HepG2 (cell line): ENCODE measurements around the gene FCER1G. TPM values are rescaled to one million over a fixed set of nuclear protein-coding genes. Genes with fewer than 3 reads are reported as not detected.

Source experiments
- CENPX ChIP-seq: sonication (generic); formaldehyde crosslinking; IDR thresholded peaks from 2 replicates; pipeline ENCODE4 v1.9.0; 2021; ENCODE audit warnings: mild to moderate bottlenecking, missing genetic modification reagents, moderate library complexity
- DZIP1 ChIP-seq: sonication (generic); formaldehyde crosslinking; IDR thresholded peaks from 2 replicates; pipeline ENCODE4 v1.5.0; 2020; ENCODE audit warnings: mild to moderate bottlenecking, missing genetic modification reagents
- GLI4 ChIP-seq: sonication (generic); formaldehyde crosslinking; IDR thresholded peaks from 2 replicates; pipeline ENCODE4 v1.5.1; 2020; ENCODE audit warnings: missing genetic modification reagents, mild to moderate bottlenecking, moderate library complexity, borderline replicate concordance
- HOXA9 ChIP-seq: sonication (generic); formaldehyde crosslinking; IDR thresholded peaks from 2 replicates; pipeline ENCODE4 v1.8.1; 2022; ENCODE audit warnings: missing genetic modification reagents, mild to moderate bottlenecking, moderate library complexity, borderline replicate concordance
- JUNB ChIP-seq: sonication (generic); formaldehyde crosslinking; IDR thresholded peaks from 2 replicates; pipeline ENCODE4 v1.8.0; 2022; ENCODE audit warnings: missing genetic modification reagents, mild to moderate bottlenecking, borderline replicate concordance
- MAF1 ChIP-seq: sonication (generic); formaldehyde crosslinking; IDR thresholded peaks from 2 replicates; pipeline ENCODE4 v1.5.0; 2020; ENCODE audit warnings: missing genetic modification reagents, borderline replicate concordance
- MBD4 ChIP-seq: IDR thresholded peaks from 2 replicates; pipeline ENCODE4 v1.6.1; 2012; ENCODE audit warnings: low read length, inconsistent platforms, borderline replicate concordance
- NFRKB ChIP-seq: fragments of 450-650 bp; IDR thresholded peaks from 2 replicates; pipeline ENCODE4 v1.6.1; 2017
- NPAS2 ChIP-seq: sonication (generic); formaldehyde crosslinking; IDR thresholded peaks from 2 replicates; pipeline ENCODE4 v1.8.0; 2022; ENCODE audit warnings: mild to moderate bottlenecking, missing genetic modification reagents, borderline replicate concordance
- ZNF207 ChIP-seq: fragments of 450-650 bp; IDR thresholded peaks from 2 replicates; pipeline ENCODE4 v1.6.1; 2016; ENCODE audit warnings: antibody characterized with exemption, borderline replicate concordance
- ZNF232 ChIP-seq: sonication (generic); formaldehyde crosslinking; IDR thresholded peaks from 2 replicates; pipeline ENCODE4 v1.4.0; 2020; ENCODE audit warnings: missing genetic modification reagents, borderline replicate concordance
- ZNF619 ChIP-seq: sonication (generic); formaldehyde crosslinking; IDR thresholded peaks from 2 replicates; pipeline ENCODE4 v1.4.0; 2020; ENCODE audit warnings: mild to moderate bottlenecking, missing genetic modification reagents
- ZNF782 ChIP-seq: sonication (generic); formaldehyde crosslinking; IDR thresholded peaks from 2 replicates; pipeline ENCODE4 v1.4.0; 2020; ENCODE audit warnings: missing genetic modification reagents, mild to moderate bottlenecking, borderline replicate concordance
- ZNF792 ChIP-seq: IDR thresholded peaks from 2 replicates; pipeline ENCODE4 v1.6.1; 2016
- polyA plus RNA-seq, 8 experiments: library from polyadenylated mRNA; depleted of rRNA in 3 of 8; stranded (reverse) in 7 of 8; unstranded in 1 of 8; fragments of >200 nt; fragmentation: Illumina TruSeq in 4 of 8; extraction: Trizol in 4 of 8; gene quantifications; 2 replicates each; pipeline versions ENCODE4 v1.2.1 to v1.2.3, GENCODE V29; 2011 to 2016; ENCODE audit warnings: low read depth in 4 of 8, missing spikeins in 1 of 8, mixed read lengths in 1 of 8; ENCODE audit not compliant: insufficient read depth in 1 of 8
- total RNA-seq, 5 experiments: library from RNA; depleted of rRNA; stranded (reverse); fragments of >200 nt; fragmentation: Illumina TruSeq; extraction: Trizol; gene quantifications; 2 replicates each; pipeline ENCODE4 v1.2.3, GENCODE V29; 2016; ENCODE audit warnings: low read depth in 1 of 5
- TF ChIP-seq, protein P1 (sequence below): sonication (generic); formaldehyde crosslinking; IDR thresholded peaks from 2 replicates; pipeline ENCODE4 v1.4.0; 2020; ENCODE audit warnings: missing genetic modification reagents, borderline replicate concordance
- TF ChIP-seq, protein P2 (sequence below): sonication (generic); formaldehyde crosslinking; IDR thresholded peaks from 2 replicates; pipeline ENCODE4 v1.4.0; 2020; ENCODE audit warnings: missing genetic modification reagents
- TF ChIP-seq, protein P3 (sequence below): IDR thresholded peaks from 2 replicates; pipeline ENCODE4 v1.4.0; 2020; ENCODE audit warnings: mild to moderate bottlenecking, missing genetic modification reagents

The FCER1G gene
- total and polyA plus RNA-seq, 2 of the 13 experiments (the other 11 are each of a cell fraction or from before 2014, with no cell fraction given) = 1.3 to 6.4 TPM

DNA sequence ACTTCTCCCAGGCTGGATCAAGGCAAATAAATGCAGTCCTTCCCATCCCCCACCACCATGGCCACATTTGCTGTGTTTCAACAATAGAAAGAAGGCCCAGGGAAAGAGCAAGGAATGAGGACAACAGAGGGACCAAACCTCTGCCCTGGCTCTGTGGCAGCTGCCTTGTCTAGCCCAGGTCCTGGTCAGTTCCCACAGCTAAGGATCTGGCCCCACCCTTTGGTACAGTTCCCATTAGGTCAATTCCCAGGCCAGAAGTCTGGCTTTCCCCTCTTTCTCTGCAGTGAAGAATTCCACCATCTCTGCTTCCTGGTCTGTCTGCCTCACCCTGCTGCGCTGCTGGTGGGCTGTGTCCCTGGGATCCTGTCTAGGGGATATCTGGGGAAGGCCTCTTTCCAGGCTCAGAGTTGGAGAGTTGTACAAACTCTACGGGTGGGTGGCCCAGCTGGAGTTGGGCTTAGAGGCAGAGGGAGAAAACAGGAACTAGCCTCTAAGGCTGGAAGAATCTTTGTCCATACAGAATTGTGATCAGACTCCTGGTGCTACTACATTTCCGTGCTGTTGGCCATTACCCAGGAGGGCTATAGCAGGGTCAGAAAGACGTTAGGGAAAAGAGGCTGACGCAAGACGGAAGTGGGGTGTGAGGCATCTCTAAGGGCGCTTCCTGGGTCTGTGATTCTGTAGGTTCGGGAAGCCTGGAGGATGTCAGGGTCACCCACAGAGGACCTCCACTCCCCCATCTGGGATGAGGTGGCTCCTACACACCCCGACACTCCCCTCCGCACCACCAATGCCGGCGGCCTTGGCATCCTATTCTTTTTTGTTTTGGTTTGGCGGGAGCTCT lies 13.9 kb upstream of the FCER1G start (continued):
- TF ChIP-seq DZIP1 (CRISPR knock-in tag) (no peak), HOXA9 (CRISPR knock-in tag) (no peak), CENPX (no peak), NFRKB (no peak), ZNF207 (no peak), MAF1 (CRISPR knock-in tag) (no peak), ZNF619 (CRISPR knock-in tag) (no peak), ZNF782 (no peak), JUNB (CRISPR knock-in tag) (no peak), GLI4 (CRISPR knock-in tag) (no peak), ZNF792 (CRISPR knock-in tag) (no peak), MBD4 (no peak), ZNF232 (CRISPR knock-in tag) (no peak), NPAS2 (no peak)
- TF ChIP-seq, protein P1, sequence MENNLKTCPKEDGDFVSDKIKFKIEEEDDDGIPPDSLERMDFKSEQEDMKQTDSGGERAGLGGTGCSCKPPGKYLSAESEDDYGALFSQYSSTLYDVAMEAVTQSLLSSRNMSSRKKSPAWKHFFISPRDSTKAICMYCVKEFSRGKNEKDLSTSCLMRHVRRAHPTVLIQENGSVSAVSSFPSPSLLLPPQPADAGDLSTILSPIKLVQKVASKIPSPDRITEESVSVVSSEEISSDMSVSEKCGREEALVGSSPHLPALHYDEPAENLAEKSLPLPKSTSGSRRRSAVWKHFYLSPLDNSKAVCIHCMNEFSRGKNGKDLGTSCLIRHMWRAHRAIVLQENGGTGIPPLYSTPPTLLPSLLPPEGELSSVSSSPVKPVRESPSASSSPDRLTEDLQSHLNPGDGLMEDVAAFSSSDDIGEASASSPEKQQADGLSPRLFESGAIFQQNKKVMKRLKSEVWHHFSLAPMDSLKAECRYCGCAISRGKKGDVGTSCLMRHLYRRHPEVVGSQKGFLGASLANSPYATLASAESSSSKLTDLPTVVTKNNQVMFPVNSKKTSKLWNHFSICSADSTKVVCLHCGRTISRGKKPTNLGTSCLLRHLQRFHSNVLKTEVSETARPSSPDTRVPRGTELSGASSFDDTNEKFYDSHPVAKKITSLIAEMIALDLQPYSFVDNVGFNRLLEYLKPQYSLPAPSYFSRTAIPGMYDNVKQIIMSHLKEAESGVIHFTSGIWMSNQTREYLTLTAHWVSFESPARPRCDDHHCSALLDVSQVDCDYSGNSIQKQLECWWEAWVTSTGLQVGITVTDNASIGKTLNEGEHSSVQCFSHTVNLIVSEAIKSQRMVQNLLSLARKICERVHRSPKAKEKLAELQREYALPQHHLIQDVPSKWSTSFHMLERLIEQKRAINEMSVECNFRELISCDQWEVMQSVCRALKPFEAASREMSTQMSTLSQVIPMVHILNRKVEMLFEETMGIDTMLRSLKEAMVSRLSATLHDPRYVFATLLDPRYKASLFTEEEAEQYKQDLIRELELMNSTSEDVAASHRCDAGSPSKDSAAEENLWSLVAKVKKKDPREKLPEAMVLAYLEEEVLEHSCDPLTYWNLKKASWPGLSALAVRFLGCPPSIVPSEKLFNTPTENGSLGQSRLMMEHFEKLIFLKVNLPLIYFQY (CRISPR knock-in tag) = no peak
- TF ChIP-seq, protein P2, sequence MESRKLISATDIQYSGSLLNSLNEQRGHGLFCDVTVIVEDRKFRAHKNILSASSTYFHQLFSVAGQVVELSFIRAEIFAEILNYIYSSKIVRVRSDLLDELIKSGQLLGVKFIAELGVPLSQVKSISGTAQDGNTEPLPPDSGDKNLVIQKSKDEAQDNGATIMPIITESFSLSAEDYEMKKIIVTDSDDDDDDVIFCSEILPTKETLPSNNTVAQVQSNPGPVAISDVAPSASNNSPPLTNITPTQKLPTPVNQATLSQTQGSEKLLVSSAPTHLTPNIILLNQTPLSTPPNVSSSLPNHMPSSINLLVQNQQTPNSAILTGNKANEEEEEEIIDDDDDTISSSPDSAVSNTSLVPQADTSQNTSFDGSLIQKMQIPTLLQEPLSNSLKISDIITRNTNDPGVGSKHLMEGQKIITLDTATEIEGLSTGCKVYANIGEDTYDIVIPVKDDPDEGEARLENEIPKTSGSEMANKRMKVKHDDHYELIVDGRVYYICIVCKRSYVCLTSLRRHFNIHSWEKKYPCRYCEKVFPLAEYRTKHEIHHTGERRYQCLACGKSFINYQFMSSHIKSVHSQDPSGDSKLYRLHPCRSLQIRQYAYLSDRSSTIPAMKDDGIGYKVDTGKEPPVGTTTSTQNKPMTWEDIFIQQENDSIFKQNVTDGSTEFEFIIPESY = no peak
- TF ChIP-seq, protein P3, sequence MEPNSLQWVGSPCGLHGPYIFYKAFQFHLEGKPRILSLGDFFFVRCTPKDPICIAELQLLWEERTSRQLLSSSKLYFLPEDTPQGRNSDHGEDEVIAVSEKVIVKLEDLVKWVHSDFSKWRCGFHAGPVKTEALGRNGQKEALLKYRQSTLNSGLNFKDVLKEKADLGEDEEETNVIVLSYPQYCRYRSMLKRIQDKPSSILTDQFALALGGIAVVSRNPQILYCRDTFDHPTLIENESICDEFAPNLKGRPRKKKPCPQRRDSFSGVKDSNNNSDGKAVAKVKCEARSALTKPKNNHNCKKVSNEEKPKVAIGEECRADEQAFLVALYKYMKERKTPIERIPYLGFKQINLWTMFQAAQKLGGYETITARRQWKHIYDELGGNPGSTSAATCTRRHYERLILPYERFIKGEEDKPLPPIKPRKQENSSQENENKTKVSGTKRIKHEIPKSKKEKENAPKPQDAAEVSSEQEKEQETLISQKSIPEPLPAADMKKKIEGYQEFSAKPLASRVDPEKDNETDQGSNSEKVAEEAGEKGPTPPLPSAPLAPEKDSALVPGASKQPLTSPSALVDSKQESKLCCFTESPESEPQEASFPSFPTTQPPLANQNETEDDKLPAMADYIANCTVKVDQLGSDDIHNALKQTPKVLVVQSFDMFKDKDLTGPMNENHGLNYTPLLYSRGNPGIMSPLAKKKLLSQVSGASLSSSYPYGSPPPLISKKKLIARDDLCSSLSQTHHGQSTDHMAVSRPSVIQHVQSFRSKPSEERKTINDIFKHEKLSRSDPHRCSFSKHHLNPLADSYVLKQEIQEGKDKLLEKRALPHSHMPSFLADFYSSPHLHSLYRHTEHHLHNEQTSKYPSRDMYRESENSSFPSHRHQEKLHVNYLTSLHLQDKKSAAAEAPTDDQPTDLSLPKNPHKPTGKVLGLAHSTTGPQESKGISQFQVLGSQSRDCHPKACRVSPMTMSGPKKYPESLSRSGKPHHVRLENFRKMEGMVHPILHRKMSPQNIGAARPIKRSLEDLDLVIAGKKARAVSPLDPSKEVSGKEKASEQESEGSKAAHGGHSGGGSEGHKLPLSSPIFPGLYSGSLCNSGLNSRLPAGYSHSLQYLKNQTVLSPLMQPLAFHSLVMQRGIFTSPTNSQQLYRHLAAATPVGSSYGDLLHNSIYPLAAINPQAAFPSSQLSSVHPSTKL (CRISPR knock-in tag) = no peak
